Fibroblast of pulmonary artery (primary cell): Measurements from ENCODE around the gene SLC9A6.

ENCODE experiments used
- DNase-seq: peaks from one replicate; pipeline ENCODE4 v3.0.0-alpha.2; 2010; ENCODE audit warnings: low read depth
- H3K4me3 ChIP-seq: replicated peaks from 2 replicates; pipeline ENCODE4 v1.5.1; 2011; ENCODE audit warnings: low read depth, mild to moderate bottlenecking, control low read depth, low read length, moderate library complexity
- CTCF ChIP-seq: IDR thresholded peaks from 2 replicates; pipeline ENCODE4 v1.5.1; 2011; ENCODE audit warnings: mild to moderate bottlenecking, control low read depth, low read length, inconsistent platforms; ENCODE audit errors: missing control alignments

The SLC9A6 gene

GRCh38 chrX:135985157-135985972, at the start of gene SLC9A6:
Gene SLC9A6, plus strand, starts transcription at chrX:135985435. Its CDS starts 224 bp downstream, at chrX:135985659.
- H3K4me3 ChIP-seq, result peak within 1 kb of the TSS; percentile 74
- TF ChIP-seq CTCF, result no peak
- peak; percentile 42 for DNase-seq

GRCh38 chrX:135944486-135944885, 40.7 kb upstream of the SLC9A6 start:
- no peak overlapping the region for H3K4me3 ChIP-seq
- no peak for TF ChIP-seq CTCF
- DNase-seq, result no peak

- TF ChIP-seq CTCF, result no peak
- H3K4me3 ChIP-seq, result no peak overlapping the region
- DNase-seq, result no peak
These were observed 33.9 kb upstream of the SLC9A6 start for GRCh38 chrX:135951291-135951690.

GRCh38 chrX:135973025-135973547, 12.1 kb upstream of the SLC9A6 start:
- peak; percentile 36 for DNase-seq
- TF ChIP-seq CTCF, result no peak
- peak overlapping the region; percentile 86 for H3K4me3 ChIP-seq

- H3K4me3 ChIP-seq, result peak within 1 kb of the TSS; percentile 86
- peak; percentile 84 for DNase-seq
- no peak for TF ChIP-seq CTCF
These were observed 11.5 kb upstream of the SLC9A6 start, which contains the start of gene MMGT1 for GRCh38 chrX:135973548-135974278. Gene MMGT1, minus strand, starts transcription at chrX:135973988. Its CDS starts 313 bp downstream, at chrX:135973675.

- peak; percentile 73 for DNase-seq
- peak overlapping the region; percentile 48 for H3K4me3 ChIP-seq
- no peak for TF ChIP-seq CTCF
These were observed 10.9 kb upstream of the SLC9A6 start for GRCh38 chrX:135974279-135974856.
